IPS-20b (cell line): ENCODE data around the gene CDH13.

ENCODE experiments used
- H3K27ac ChIP-seq: one replicate; pipeline ENCODE4 v1.5.1; 2013; ENCODE audit warnings: low read length
- H3K27me3 ChIP-seq: 2 replicates; pipeline ENCODE4 v1.6.1; 2013; ENCODE audit warnings: mild to moderate bottlenecking, low read length, inconsistent platforms; ENCODE audit not compliant: insufficient read depth
- H3K36me3 ChIP-seq: 2 replicates; pipeline ENCODE4 v1.6.1; 2013; ENCODE audit warnings: low read depth, mild to moderate bottlenecking, inconsistent platforms, low read length, moderate library complexity; ENCODE audit not compliant: insufficient read depth
- H3K4me1 ChIP-seq: 2 replicates; pipeline ENCODE4 v1.6.1; 2013; ENCODE audit warnings: mild to moderate bottlenecking, control low read depth, inconsistent platforms, low read length, moderate library complexity; ENCODE audit not compliant: insufficient read depth
- H3K4me3 ChIP-seq: 2 replicates; pipeline ENCODE4 v1.5.1; 2013; ENCODE audit warnings: mild to moderate bottlenecking, low read length, inconsistent platforms
- H3K9ac ChIP-seq: 2 replicates; pipeline ENCODE4 v1.6.1; 2013; ENCODE audit warnings: low read depth, mild to moderate bottlenecking, inconsistent platforms, low read length, moderate library complexity
- H3K9me3 ChIP-seq: 2 replicates; pipeline ENCODE4 v1.6.1; 2013; ENCODE audit warnings: mild to moderate bottlenecking, low read depth, low read length, inconsistent platforms; ENCODE audit not compliant: insufficient read depth

CDH13 gene

DNA sequence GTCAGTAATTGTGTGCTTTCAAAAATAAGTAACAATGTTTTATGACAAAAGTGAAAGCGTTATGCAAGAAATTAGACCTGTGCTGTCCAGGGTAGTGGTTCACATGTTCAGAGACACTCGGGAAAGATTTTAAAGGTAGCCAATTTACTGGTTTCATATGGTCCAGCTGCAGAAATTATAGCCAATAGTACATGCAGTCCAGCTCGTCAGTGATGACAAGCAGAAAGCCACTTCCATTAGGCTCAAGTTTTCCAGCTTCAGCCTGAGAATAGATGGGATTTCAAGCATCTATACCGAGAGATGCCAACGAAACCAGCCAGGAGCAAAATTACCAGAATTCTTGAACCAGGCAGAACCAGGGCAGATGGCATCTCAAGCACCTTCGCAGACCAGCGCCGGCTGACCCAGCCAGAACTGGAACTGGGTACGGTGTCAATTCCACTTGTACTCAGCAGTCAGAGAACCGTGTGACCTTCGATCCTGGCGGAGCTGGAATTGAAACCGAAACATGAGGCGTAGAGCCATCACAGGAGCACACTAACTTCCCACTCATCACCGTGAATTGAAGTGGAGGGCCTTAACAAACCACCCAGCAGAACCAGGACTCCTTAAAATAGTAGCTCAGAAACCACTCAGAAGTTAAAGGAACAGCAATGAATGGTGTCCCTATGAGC is 973.2 kb downstream of the CDH13 start:
- Histone ChIP-seq H3K4me1 (peaks cover 19% of the 10 kb centered on the region), H3K4me3 (no peak overlapping the region), H3K27me3 (peaks cover 5% of the 10 kb centered on the region; the same call in 1 of the 2 replicates), H3K27ac (no peak overlapping the region), H3K36me3 (no peaks in the 10 kb centered on the region), H3K9me3 (no peaks in the 10 kb centered on the region), H3K9ac (no peak overlapping the region)

DNA sequence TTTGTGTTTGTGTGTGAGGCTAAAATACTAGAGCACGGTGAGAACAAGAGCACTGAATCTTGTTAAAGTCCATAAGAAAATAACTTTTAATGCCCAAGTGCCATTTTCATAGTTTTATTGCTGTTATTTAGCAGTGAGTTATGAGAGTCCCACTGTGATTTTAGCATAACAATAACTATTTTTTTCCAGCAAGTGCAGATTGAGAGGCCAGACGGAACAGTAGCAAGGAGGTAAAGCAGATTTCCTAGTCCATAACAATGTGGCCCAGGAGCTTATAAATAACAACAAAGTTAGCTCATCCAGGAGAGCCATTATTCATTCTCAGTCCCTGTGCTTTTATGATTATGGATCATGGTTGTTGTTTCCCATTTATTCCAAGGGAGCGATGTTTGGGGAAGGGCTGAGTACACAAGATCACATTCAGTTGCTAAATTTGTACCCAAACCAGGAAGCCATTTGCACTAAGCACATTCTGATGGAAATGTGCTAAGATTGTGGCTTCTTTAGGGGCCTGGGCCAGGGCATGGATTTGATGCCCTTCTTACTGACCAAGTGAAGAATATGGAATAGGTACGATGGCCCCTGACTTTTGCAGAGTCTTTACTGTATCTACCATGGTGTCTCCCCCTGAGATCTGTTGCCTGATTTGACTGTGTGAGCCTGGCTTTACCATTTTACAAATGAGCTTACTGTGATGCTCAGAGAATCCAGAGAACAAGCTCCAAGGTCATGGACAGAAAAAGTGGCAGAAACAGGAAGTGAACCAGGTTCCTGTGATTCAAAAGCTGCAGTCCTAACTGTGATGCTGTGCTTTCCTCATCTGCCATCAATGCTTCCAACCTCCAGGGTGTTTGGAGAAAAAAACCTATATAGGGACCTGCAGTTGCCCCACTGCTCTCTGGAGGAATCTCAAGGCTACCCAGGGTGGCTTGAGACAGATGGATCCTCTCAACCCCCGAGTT is 976.3 kb downstream of the CDH13 start:
- no peak overlapping the region for H3K27ac ChIP-seq
- peaks cover 5% of the 10 kb centered on the region; the same call in 1 of the 2 replicates for H3K27me3 ChIP-seq
- peak overlapping the region; percentile 40; the same call in 1 of the 2 replicates for H3K9ac ChIP-seq
- H3K4me1 ChIP-seq: peaks cover 22% of the 10 kb centered on the region
- no peaks in the 10 kb centered on the region for H3K36me3 ChIP-seq
- H3K9me3 ChIP-seq: no peaks in the 10 kb centered on the region
- H3K4me3 ChIP-seq: peak overlapping the region; percentile 28; the same call in 1 of the 2 replicates

GRCh38 chr16:83603723-83604570 is 977.2 kb downstream of the CDH13 start:
- H3K36me3 ChIP-seq: no peaks in the 10 kb centered on the region
- no peaks in the 10 kb centered on the region for H3K9me3 ChIP-seq
- H3K9ac ChIP-seq: peak overlapping the region; percentile 40; the same call in 1 of the 2 replicates
- H3K27ac ChIP-seq: no peak overlapping the region
- peaks cover 5% of the 10 kb centered on the region; the same call in 1 of the 2 replicates for H3K27me3 ChIP-seq
- H3K4me3 ChIP-seq: peak overlapping the region; percentile 28; the same call in 1 of the 2 replicates
- H3K4me1 ChIP-seq: peaks cover 22% of the 10 kb centered on the region

- Histone ChIP-seq H3K4me1 (peaks cover 22% of the 10 kb centered on the region), H3K27ac (no peak overlapping the region)
These were observed 979.8 kb downstream of the CDH13 start for GRCh38 chr16:83606486-83607030.

DNA sequence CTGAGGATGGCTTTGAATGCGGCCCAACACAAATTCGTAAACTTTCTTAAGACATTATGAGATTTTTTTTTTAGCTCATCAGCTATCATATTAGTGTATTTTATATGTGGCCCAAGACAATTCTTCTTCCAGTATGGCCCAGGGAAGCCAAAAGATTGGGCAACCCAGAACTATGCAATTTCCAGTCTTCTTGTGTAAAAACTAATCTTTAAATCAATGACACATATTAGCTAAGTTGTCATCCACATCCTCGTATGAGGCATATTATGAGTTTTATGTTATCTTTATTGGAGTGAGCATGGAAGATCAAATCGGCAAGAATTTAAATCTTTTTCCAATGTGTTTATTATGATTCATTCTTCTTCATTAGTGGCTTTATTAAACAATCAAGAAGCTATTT is 982.4 kb downstream of the CDH13 start:
- Histone ChIP-seq H3K27me3 (no peaks in the 10 kb centered on the region), H3K9ac (no peak overlapping the region), H3K36me3 (no peaks in the 10 kb centered on the region), H3K27ac (no peak overlapping the region), H3K4me1 (peaks cover 4% of the 10 kb centered on the region), H3K4me3 (no peak overlapping the region), H3K9me3 (no peaks in the 10 kb centered on the region)

More at GRCh38 chr16:83606486-83607030, 979.8 kb downstream of the CDH13 start:
- no peaks in the 10 kb centered on the region for H3K27me3 ChIP-seq
- no peaks in the 10 kb centered on the region for H3K36me3 ChIP-seq
- no peak overlapping the region for H3K9ac ChIP-seq
- no peaks in the 10 kb centered on the region for H3K9me3 ChIP-seq
- no peak overlapping the region for H3K4me3 ChIP-seq

GRCh38 chr16:83615141-83615952 is 988.6 kb downstream of the CDH13 start:
- Histone ChIP-seq H3K9ac (no peak overlapping the region), H3K27ac (no peak overlapping the region)

DNA sequence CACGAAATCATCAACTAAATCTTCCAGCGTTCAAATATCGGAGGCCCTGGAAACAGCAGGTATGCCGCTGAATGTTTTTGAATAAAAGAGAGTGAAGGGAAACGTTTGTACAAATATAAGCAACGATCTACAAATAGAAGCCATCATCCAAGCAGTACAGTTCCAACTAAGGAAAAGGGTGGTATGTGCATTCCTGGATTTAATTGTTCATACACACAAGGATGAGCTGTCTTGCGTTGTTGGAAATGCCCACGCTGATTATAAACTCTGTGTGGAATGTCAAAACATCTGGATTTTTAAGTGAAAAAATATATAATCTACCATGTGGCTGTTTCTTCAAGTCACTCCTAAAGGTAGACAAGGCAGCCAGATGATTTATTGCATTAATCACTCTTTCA is 989.2 kb downstream of the CDH13 start:
- no peaks in the 10 kb centered on the region for H3K9me3 ChIP-seq
- no peaks in the 10 kb centered on the region for H3K36me3 ChIP-seq
- H3K27ac ChIP-seq: no peak overlapping the region
- no peaks in the 10 kb centered on the region for H3K27me3 ChIP-seq
- H3K4me1 ChIP-seq: 0 out of 2 replicates have a peak, but pooled peaks cover 3% of the 10 kb centered on the region
- H3K9ac ChIP-seq: no peak overlapping the region
- H3K4me3 ChIP-seq: no peak overlapping the region

More at GRCh38 chr16:83615141-83615952, 988.6 kb downstream of the CDH13 start:
- H3K4me1 ChIP-seq: no peaks in the 10 kb centered on the region
- no peaks in the 10 kb centered on the region for H3K9me3 ChIP-seq
- no peaks in the 10 kb centered on the region for H3K36me3 ChIP-seq
- H3K4me3 ChIP-seq: no peak overlapping the region
- H3K27me3 ChIP-seq: no peaks in the 10 kb centered on the region

GRCh38 chr16:83619381-83620150 is 992.8 kb downstream of the CDH13 start:
- Histone ChIP-seq H3K36me3 (no peaks in the 10 kb centered on the region), H3K9me3 (no peaks in the 10 kb centered on the region), H3K27ac (no peak overlapping the region), H3K9ac (no peak overlapping the region), H3K4me3 (no peak overlapping the region), H3K27me3 (no peaks in the 10 kb centered on the region), H3K4me1 (peaks cover 4% of the 10 kb centered on the region)

DNA sequence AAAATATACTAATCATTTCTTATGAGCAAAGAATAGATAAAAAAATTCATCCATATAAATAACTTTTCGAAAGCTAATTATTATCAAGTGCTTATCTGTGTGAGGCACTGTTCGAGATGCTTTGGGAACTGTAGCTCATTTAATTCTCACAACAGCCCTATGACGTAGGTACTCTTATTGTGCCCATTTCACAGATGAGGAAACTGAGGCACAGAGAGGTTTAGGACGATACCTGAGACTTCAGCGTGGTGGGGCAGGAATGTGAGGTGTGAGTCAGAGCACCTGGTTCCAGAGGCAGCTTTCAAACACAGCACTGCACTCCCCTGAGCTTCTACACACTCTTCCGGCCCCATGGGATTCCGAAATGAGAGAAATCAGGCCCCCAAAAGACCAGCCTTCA is 995.2 kb downstream of the CDH13 start:
- Histone ChIP-seq H3K36me3 (no peaks in the 10 kb centered on the region), H3K9ac (no peak overlapping the region), H3K27ac (no peak overlapping the region), H3K9me3 (no peaks in the 10 kb centered on the region), H3K4me1 (peaks cover 10% of the 10 kb centered on the region), H3K4me3 (no peak overlapping the region), H3K27me3 (no peaks in the 10 kb centered on the region)
